ENCODE measurements around the gene FLG2.

GRCh38 chr1:152408664-152409063 lies 48.9 kb upstream of the FLG2 start:
- TF ChIP-seq CTCF (conservative IDR thresholded peaks at IDR 0.05 in 1 of 2, IDR thresholded peaks at IDR 0.05 in 1 of 2; ENCODE audit: low read depth in 1 of 2, low read length in 2 of 2) (no peak), EZH2 (IDR thresholded peaks at IDR 0.05; ENCODE audit: low read length, missing control alignments) (no peak)

Measured in fibroblast of lung (primary cell).